KBM-7 (cell line): Measurements from ENCODE around the gene SBK1.
"Not testable (repeated sequence)": the region's sequence is repeated elsewhere in the genome, so short reads cannot be mapped to it uniquely, and the experiment has no call there.

Experiments
- DNase-seq: peaks from one replicate; pipeline ENCODE4 v3.0.0-alpha.2; 2015
- in situ Hi-C: fragments of 300-500 bp; cut with MboI; formaldehyde crosslinking; loops from 2 replicates; pipeline ENCODE4 v1.14.3; 2020; ENCODE audit warnings: low sequenced_read_pairs, low pct_unique_long_range_greater_than_20kb, mixed read lengths

The SBK1 gene

DNA sequence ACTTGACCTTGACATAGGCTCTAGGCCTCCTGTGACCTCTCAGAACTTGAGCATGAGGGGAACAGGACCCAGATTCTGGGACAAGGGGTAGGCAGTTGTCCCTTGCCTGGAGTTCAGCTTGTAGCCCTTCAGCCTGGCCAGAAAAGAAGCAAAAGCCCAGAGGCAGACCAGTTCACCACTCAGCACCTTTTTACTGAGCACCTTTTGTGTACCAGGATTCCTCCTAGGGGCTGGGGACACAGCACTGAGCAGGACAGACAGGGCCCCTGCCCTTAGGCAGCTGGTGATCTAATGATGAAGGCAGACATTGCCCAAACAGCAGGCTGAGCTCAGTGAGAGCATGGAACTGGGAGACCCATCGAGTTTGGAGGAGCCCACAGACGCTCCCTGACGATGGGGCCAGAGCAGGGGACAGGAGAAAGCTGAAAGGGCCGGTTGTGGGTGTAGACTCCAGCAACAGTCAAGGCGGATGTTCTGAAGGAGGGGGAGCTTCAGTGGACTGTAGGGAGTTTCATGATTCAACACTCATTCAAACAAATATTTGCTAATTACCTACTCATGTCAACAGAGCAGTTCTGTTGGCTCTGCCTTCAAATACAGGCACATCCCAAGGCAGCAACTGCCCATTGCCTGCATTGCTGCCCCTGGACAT is 32.0 kb downstream of the SBK1 start:
- in situ Hi-C loops, result no loop called here
- DNase-seq, result no peak

DNA sequence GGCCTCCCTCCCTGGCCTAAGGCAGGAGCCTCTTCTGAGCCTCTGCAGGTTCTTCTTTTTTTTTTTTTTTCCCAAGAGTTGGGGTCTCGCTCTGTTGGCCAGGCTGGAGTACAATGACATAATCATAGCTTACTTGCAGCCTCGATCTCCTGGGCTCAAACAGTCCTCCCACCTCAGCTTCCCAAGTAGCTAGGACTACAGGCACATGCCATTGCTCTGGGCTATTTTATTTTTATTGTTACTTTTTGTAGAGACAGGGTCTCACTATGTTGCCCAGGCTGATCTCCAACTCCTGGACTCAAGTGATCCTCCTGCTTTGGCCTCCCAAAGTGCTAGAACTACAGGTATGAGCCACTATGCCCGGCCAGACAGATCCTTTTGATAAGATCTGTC is 32.6 kb downstream of the SBK1 start:
- in situ Hi-C loops, result no loop called here

GRCh38 chr16:28326881-28327610 is 34.7 kb downstream of the SBK1 start:
- in situ Hi-C loops, result no loop called here
- DNase-seq, result peak; percentile 75

More for the DNA sequence above, 32.6 kb downstream of the SBK1 start:
- no peak for DNase-seq

DNA sequence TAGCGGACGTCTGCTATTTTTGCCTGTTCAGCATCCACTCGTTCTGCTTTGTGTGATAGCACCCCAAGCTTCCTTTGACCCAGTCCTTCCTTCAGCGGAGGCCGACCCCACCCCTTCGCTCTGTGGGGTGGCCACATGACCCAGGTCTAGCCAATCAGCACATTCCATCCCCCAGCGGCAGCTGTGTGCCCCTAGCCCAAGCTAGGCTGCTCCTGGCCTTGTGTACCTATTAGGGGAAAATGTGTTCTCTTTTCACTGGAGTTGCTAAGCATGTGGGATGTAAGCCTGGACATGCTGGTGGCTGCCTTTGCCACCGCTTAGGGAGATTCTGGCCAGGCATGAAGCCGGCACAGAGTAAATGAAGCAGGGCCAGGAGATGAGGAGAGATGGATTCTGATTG is 37.9 kb downstream of the SBK1 start:
- in situ Hi-C loops, DNase-seq: not testable (repeated sequence)

GRCh38 chr16:28330981-28331380 is 38.7 kb downstream of the SBK1 start:
- in situ Hi-C loops, DNase-seq: not testable (repeated sequence)

- in situ Hi-C loops, DNase-seq: not testable (repeated sequence)
Measured at GRCh38 chr16:28332632-28333031, 40.3 kb downstream of the SBK1 start.

DNA sequence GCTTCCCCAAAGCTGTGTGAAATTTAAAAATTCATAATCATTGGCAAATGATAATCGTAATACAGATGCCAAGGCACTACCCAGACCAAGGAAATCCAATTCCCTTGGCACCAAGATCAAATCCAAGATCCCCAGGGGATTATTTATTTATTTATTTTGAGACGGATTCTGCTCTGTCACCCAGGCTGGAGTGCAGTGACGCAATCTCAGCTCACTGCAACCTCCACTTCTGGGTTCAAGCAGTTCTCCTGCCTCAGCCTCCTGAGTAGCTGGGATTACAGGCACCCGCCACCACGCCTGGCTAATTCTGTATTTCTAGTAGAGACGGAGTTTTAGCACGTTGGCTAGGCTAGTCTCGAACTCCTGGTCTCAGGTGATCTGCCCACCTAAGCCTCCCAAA is 43.4 kb downstream of the SBK1 start:
- DNase-seq, in situ Hi-C loops: not testable (repeated sequence)

DNA sequence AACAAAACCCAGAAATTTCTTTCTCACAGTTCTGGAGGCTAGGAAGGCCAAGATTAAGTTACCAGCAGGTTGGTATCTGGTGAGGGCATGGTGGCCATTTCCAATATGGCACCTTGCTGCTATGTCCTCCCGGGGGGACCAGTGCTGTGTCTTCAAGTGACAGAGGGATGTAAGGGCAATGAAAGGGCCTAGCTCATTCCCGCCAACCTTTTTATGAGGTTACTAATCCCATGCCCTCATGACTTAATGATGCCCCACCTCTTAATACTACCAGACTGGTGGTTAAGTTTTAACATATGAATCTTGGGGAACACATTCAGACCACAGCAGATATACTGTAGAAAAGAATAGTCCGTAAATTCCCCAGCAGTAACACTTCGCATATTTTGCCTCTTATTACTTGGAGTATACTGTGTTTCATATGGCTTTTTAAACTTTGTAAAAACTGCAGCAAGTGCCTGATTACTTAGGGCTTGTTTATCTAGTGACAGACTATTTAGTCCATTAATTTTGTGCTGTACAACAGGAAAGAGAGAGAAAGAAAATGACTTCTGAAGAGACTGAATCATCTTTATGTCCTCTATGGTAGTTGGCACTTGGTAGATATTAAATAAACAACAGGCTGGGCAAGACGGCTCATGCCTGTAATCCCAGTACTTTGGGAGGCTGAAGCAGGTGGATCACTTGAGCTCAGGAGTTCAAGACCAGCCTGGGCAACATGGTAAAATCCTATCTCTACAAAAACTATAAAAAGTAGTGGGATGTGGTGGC is 44.8 kb downstream of the SBK1 start:
- in situ Hi-C loops, DNase-seq: not testable (repeated sequence)

DNA sequence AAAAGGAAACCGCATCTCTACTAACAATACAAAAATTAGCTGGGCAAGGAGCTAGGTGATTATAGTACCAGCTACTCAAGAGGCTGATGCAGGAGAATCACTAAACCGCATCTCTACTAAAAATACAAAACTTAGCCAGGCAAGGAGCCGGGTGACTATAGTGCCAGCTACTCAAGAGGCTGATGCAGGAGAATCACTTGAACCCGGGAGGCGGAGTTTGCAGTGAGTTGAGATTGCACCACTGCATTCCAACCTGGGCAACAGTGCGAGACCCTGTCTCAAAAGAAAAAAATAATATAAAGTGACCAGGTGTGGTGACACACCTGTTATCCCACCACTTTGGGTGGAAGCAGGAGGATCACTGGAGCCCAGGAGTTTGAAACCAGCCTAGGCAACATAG is 45.9 kb downstream of the SBK1 start:
- DNase-seq, in situ Hi-C loops: not testable (repeated sequence)

DNA sequence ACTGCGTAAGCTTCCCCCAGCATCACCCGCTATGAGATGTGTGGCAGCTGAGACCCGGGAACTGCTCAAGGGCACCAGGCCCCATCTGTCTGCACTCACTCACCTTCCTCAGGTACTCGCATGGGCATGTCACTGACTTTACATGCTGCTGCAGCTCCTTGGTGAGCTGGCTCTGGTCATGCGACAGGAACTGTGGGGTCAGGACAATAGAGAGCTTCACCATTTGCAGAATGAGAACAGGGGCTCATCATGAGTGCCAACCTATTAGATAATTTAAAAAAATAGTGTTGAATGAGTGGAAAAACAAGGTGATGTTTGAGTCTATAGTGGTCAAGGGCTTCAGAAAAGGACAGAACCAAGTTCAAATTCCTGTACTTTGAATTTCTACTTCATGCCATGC is 70.3 kb downstream of the SBK1 start:
- DNase-seq, in situ Hi-C loops: not testable (repeated sequence)

- in situ Hi-C loops, DNase-seq: not testable (repeated sequence)
Measured at GRCh38 chr16:28363408-28363807, 71.1 kb downstream of the SBK1 start, which contains the start of gene NPIPB6. Gene NPIPB6 (minus strand): TSS chr16:28363508. CDS start chr16:28362822, 686 bp downstream.

- DNase-seq, in situ Hi-C loops: not testable (repeated sequence)
Measured at GRCh38 chr16:28364268-28365173, 72.2 kb downstream of the SBK1 start.

DNA sequence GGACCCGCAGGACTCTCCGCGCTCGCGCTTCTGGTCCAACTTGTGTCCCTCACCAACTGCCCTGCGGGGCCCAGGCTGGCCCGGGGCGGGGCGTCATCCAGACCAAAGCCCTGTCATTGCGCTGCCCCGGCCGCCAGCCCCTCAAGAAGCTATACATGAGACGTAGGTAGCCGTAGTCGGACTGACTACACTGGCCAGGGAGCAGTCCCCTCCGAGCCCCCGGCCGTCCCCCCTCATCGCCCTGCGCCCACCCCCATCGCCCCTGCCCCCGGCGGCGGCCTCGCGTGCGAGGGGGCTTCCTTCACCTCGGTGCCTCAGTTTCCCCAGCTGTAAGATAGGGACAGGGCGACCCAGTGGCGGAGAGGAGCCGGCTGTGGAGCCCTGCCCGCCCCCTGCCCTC is 75.6 kb downstream of the SBK1 start:
- in situ Hi-C loops, DNase-seq: not testable (repeated sequence)
